Raji (cell line): ENCODE measurements around the gene TRMT10C.

Experiments
- POLR2A ChIP-seq: IDR thresholded peaks from 2 replicates; pipeline ENCODE4 v1.6.1; 2011; ENCODE audit warnings: low read depth, low read length, control low read depth; ENCODE audit not compliant: insufficient read depth

TRMT10C gene

DNA sequence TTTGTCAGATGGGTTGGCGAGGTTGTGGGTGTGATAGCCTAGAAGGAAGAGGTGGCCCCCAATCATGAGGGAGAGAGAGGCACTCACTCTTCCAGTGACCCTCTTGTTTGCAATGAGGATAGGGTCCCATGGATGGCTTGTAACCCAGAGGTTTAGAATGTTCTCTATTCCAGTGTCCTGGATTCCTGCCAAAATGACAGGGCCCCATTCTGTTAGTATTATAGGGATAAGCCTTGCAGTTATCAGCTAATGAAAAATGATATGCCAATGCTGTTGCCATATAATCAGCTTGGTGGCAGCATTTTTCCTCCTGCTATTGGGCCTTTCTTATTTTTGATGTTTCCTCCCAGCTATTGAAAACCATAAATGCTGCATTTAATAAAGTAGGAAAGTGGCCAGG, 25.4 kb upstream of the TRMT10C start:
- no peak for TF ChIP-seq POLR2A

- no peak for TF ChIP-seq POLR2A
These were observed 18.7 kb upstream of the TRMT10C start for GRCh38 chr3:101542957-101543356.

DNA sequence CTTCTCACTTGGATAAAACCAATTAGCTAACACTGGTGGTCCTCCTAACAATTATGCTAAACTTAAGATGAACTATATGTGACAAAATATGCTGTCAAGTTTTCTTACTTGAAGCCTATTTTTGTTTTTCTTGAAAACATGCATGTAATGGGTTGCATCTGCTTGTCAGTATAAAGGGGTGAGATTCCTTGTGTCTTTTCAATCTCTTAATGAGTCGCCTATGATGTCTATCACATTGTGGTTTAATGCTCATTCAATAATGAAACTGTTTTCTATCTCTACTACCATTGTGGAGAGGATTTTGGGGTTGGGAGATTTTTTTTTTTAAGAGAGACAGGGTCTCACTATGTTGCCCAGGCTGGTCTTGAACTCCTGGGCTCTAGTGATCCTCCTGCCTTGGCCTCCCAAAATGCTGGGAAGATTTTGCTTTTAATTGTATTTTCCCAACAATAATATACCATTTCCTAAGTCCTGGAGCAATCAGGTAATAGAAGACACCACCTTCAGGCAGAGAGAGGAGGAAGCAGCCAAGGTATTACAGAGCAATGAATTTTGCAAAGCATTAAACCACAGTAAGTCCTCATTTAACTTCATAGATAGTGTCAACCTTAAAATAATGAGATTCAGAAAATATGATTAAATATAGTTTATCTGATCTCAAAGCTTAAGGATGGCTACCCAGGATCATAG, 17.4 kb upstream of the TRMT10C start:
- no peak for TF ChIP-seq POLR2A

- TF ChIP-seq POLR2A: no peak
These were observed 13.1 kb upstream of the TRMT10C start for GRCh38 chr3:101548527-101549105.

- TF ChIP-seq POLR2A: no peak
These were observed 12.2 kb upstream of the TRMT10C start for GRCh38 chr3:101549473-101549872.

DNA sequence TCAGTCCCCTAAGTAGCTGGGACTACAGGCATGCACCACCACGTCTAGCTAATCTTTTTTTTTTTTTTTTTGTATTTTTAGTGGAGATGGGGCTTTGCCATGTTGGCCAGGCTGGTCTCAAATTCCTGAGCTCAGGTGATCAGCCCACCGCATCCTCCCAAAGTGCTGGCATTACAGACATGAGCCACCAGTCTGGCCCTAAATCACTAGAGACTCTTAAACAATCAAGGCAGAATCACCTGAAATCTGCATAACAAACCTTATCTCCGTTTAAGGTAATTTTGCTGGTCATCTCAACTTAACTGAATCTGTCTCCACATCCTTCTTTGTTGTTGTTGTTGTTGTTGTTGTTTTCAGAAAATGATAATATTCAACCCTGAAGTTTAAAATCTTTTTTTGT, 5.6 kb upstream of the TRMT10C start:
- no peak for TF ChIP-seq POLR2A

DNA sequence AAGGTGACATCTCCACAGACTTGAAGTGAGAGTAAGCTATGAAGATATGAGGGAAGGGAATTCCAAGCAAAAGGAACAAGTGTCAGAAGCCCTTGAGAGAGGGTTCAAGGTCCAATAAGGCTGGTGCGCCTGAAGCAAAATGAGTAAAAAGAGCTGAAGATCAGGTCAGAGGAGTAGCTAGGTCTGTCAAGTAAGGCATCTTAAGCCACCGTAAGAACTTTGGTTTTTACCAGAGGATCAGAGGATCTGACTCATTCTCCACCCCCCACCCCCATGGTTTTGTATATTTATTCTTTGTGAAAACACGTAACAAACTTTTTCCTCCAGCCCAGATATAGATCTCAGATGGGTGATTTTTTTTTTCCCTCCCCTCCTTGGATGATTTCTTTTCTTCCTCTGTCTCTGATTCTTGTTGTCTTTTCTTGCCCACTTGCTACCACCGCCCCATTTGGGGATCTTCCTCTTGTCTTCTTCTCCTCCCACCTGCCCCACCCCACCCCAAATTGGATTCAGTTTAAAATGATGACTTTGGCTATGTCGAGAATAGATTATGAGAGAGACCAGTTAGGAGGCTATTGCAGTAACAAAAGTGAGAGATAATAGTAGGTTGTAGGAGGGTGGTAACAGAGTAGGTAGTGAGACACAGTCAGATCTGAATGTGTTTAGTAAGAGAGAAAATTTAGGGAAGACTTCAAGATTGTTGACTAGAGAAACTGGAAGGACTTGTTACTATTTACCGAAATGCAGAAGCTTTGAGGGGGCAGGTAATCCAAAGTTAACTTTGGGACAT, 6.1 kb downstream of the TRMT10C start:
- TF ChIP-seq POLR2A: no peak

DNA sequence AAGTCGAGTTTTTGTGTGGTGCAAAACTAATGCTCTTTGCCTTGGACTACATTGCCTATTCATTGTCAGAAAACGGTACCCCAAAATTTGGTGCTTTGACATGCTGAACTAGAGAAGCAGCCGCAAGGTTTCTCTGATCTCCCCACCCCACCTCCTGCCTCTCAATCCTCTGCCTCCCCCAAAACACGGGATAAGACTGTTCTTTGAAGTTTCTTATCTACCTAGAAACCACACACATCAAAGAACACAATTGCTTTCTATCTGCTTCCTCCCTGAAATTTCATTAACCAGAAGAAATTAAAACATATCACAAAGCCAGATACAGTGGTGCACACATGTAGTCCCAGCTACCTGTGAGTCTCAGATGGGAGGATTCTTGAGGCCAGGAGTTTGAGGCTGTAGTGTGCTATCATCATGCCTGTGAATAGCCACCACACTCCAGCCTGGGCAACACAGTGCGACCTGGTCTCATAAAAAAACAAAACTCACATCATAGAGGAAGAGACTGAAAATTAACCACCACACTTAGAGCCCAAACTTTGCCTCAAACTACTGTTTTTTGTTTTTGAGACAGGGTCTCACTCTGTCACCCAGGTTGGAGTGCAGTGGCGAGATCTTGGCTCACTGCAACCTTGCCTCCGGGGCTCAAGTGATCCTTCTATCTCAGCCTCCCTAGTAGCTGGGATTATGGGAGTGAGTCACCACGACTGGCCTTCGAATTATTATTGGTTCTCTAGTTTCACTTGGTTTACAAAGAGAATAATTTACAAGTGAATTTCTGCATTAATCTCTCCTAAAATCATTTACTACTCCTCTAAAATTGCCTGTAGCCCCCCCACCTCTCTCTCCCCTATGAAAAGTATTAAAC, 9.6 kb downstream of the TRMT10C start:
- TF ChIP-seq POLR2A: no peak

- peak; percentile 86 for TF ChIP-seq POLR2A
These were observed 12.1 kb downstream of the TRMT10C start, which contains the start of gene PCNP for GRCh38 chr3:101573449-101574387. Gene PCNP, plus strand, starts transcription at chr3:101574180. Its CDS starts 36 bp downstream, at chr3:101574216.

GRCh38 chr3:101574388-101575112, 12.9 kb downstream of the TRMT10C start:
- no peak for TF ChIP-seq POLR2A

DNA sequence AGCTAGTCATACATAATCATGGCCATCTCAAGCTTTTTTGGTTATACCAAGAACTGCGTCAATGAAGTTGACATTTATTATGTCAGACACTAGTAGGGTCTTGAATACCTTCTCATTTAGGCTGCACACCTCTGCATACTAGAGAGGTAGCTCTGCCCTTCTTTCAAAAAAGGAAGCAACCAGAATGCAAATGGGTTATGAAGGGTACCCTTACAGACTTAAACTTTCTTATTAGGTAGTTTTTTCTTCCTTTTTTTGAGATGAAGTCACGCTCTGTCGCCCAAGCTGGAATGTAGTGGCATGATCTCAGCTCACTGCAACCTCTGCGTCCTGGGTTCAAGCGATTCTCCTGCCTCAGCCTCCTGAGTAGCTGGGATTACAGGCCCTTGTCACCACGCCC, 15.6 kb downstream of the TRMT10C start:
- no peak for TF ChIP-seq POLR2A

- TF ChIP-seq POLR2A: no peak
These were observed 26.9 kb downstream of the TRMT10C start for GRCh38 chr3:101588616-101589015.

DNA sequence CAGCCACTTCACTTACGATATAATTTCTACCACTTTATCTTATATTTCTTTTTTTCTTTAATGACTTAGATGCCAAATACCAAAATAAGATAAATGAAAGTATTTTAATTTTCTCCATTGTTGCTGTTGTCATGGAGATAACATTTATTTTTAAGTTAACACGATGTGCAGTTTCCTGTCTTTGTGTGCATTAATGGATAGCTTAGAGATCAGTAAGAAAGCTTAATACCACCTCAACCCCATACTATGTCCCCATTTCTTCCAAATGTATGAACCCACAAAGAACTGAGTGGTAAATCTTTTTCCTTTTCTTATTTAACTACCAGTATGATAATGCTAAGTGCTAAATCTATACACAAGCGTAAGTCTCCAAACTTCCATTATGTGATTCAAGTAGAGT, 29.4 kb downstream of the TRMT10C start:
- TF ChIP-seq POLR2A: no peak
